Endothelial cell of umbilical vein (primary cell): ENCODE measurements around the gene PLPPR5. TPM values are rescaled to one million over a fixed set of nuclear protein-coding genes. Genes with fewer than 3 reads are reported as not detected.

Experiments
- BruUV-seq: library from RNA; stranded (reverse); fragments of 400-500 nt; replicated peaks from 2 replicates; lab custom pipeline; 2021; lab: Mats Ljungman, UMichigan
- CTCF ChIA-PET: fragments of 300-600, 350-600 bp; sonication (Branson Sonifier 250); formaldehyde crosslinking; loops from one replicate; lab custom pipeline; 2021; ENCODE audit warnings: antibody characterized with exemption, inconsistent platforms; lab: Charles Lee
- POLR2A ChIA-PET: fragments of 300-600, 350-600 bp; sonication (Branson Sonifier 250); formaldehyde crosslinking; loops from one replicate; lab custom pipeline; 2021; ENCODE audit warnings: antibody characterized with exemption, inconsistent platforms; lab: Charles Lee
- DNase-seq: peaks from one replicate; pipeline ENCODE4 v3.0.0-alpha.2; 2011; ENCODE audit warnings: low read depth, low spot score
- FAIRE-seq: peaks from 2 replicates; lab custom pipeline; 2011; peaks lifted over from hg19 to GRCh38; lab: Jason Lieb, UNC
- H2AFZ ChIP-seq: 2 replicates; pipeline ENCODE4 v1.6.0; 2012; ENCODE audit warnings: low read depth, low read length, control low read depth, inconsistent platforms
- H3K27ac ChIP-seq: 2 replicates; pipeline ENCODE4 v1.5.1; 2011; ENCODE audit warnings: low read depth, mild to moderate bottlenecking, control low read depth, low read length, moderate library complexity; ENCODE audit not compliant: insufficient read depth
- H3K27me3 ChIP-seq, 2 experiments: 2 replicates each; pipeline versions ENCODE4 v1.6.0 to v1.6.1; 2011; ENCODE audit warnings: low read length in 2 of 2, mixed read lengths in 1 of 2; ENCODE audit not compliant: control insufficient read depth in 2 of 2, insufficient read depth in 2 of 2
- H3K36me3 ChIP-seq, 2 experiments: 2 replicates in 1 of 2; 3 replicates in 1 of 2; pipeline ENCODE4 v1.5.1; 2011; ENCODE audit warnings: low read length in 2 of 2, mild to moderate bottlenecking in 1 of 2, moderate library complexity in 1 of 2; ENCODE audit not compliant: control insufficient read depth in 2 of 2, insufficient read depth in 2 of 2; ENCODE audit errors: extremely low read depth in 1 of 2
- H3K4me1 ChIP-seq: 3 replicates; pipeline ENCODE4 v1.5.1; 2011; ENCODE audit warnings: mild to moderate bottlenecking, low read length; ENCODE audit not compliant: control insufficient read depth, insufficient read depth; ENCODE audit errors: extremely low read depth
- H3K4me2 ChIP-seq: 2 replicates; pipeline ENCODE4 v1.6.1; 2011; ENCODE audit warnings: low read length, control low read depth, mixed read lengths; ENCODE audit not compliant: insufficient read depth
- H3K4me3 ChIP-seq, 3 experiments: fragments of 200-600 bp in 1 of 3; sonication (generic), shearing (Covaris generic) in 1 of 3; replicated peaks in 1 of 3; 2 replicates each; pipeline ENCODE4 v1.5.1; 2011 to 2016; ENCODE audit warnings: control low read depth in 3 of 3, low read length in 3 of 3, mild to moderate bottlenecking in 2 of 3, inconsistent platforms in 1 of 3, low read depth in 1 of 3, moderate library complexity in 1 of 3; ENCODE audit not compliant: insufficient read depth in 1 of 3
- H3K79me2 ChIP-seq: 2 replicates; pipeline ENCODE4 v1.6.0; 2012; ENCODE audit warnings: low read length, inconsistent platforms; ENCODE audit not compliant: control insufficient read depth, insufficient read depth
- H3K9ac ChIP-seq: replicated peaks from 2 replicates; pipeline ENCODE3; 2011; ENCODE audit warnings: low read length, control low read depth; ENCODE audit not compliant: insufficient read depth; ENCODE audit errors: extremely low read depth
- H3K9me1 ChIP-seq: replicated peaks from 3 replicates; pipeline ENCODE4 v1.6.0; 2011; ENCODE audit warnings: mild to moderate bottlenecking, low read length; ENCODE audit not compliant: control insufficient read depth, insufficient read depth; ENCODE audit errors: extremely low read depth
- H3K9me3 ChIP-seq: replicated peaks from 2 replicates; pipeline ENCODE4 v1.5.1; 2012; ENCODE audit warnings: low read length, inconsistent platforms; ENCODE audit not compliant: control insufficient read depth, insufficient read depth
- H4K20me1 ChIP-seq: replicated peaks from 2 replicates; pipeline ENCODE3; 2011; ENCODE audit warnings: mild to moderate bottlenecking, low read length; ENCODE audit not compliant: control insufficient read depth, insufficient read depth; ENCODE audit errors: extremely low read depth
- EZH2 ChIP-seq: IDR thresholded peaks from 2 replicates; pipeline ENCODE4 v1.6.1; 2012; ENCODE audit warnings: borderline replicate concordance, low read depth, mild to moderate bottlenecking, moderate library complexity, low read length, inconsistent platforms; ENCODE audit not compliant: severe bottlenecking
- FOS ChIP-seq: IDR thresholded peaks from 2 replicates; pipeline ENCODE4 v1.6.1; 2011; ENCODE audit warnings: mild to moderate bottlenecking, low read length, moderate library complexity, borderline replicate concordance; ENCODE audit not compliant: insufficient read depth
- GATA2 ChIP-seq: IDR thresholded peaks from 2 replicates; pipeline ENCODE4 v1.7.0; 2011; ENCODE audit warnings: low read depth, mild to moderate bottlenecking, moderate library complexity, mixed read lengths, low read length; ENCODE audit not compliant: insufficient read length, insufficient read depth
- JUN ChIP-seq: IDR thresholded peaks from 2 replicates; pipeline ENCODE4 v1.6.1; 2011; ENCODE audit warnings: borderline replicate concordance, low read depth; ENCODE audit not compliant: insufficient read length, insufficient read depth
- MYC ChIP-seq: IDR thresholded peaks from one replicate; pipeline ENCODE4 v1.6.1; 2011; ENCODE audit warnings: mild to moderate bottlenecking, low read depth, low read length
- POLR2A ChIP-seq: IDR thresholded peaks from 2 replicates; pipeline ENCODE4 v1.6.1; 2012; ENCODE audit warnings: low read depth, mild to moderate bottlenecking, control low read depth, low read length
- POLR2AphosphoS5 ChIP-seq: IDR thresholded peaks from 2 replicates; pipeline ENCODE4 v1.6.1; 2012; ENCODE audit warnings: low read depth, mild to moderate bottlenecking, control low read depth, low read length, moderate library complexity; ENCODE audit not compliant: insufficient read depth
- dilution Hi-C: fragments of 300-500 bp; cut with MboI; formaldehyde crosslinking; loops from one replicate; pipeline ENCODE4 v1.15.0; 2019; ENCODE audit warnings: low sequenced_read_pairs; ENCODE audit not compliant: extremely low pct_ligation_motif_present
- intact Hi-C: fragments of 100-400 bp; cut with micrococcal nuclease; formaldehyde crosslinking; loops from one replicate; pipeline ENCODE4 v1.10.0; 2022
- polyA plus RNA-seq, 4 experiments: library from polyadenylated mRNA; depleted of rRNA in 3 of 4; stranded (reverse) in 3 of 4; unstranded in 1 of 4; fragments of >200 nt; gene quantifications; 2 replicates each; pipeline versions ENCODE4 v1.2.1 to v1.2.3, GENCODE V29; 2011 to 2012; ENCODE audit warnings: missing spikeins in 1 of 4
- total RNA-seq: library from RNA; stranded (reverse); gene quantifications from 2 replicates; pipeline ENCODE4 v1.2.3, GENCODE V29; 2021
- TF ChIP-seq, protein P1 (sequence below), 2 donors: IDR thresholded peaks; 1 replicate in 1 of 2; 2 replicates in 1 of 2; pipeline ENCODE4 v1.5.1; 2011; ENCODE audit warnings: low read length in 2 of 2, mild to moderate bottlenecking in 2 of 2, moderate library complexity in 2 of 2, control low read depth in 1 of 2, inconsistent platforms in 1 of 2, low read depth in 1 of 2; ENCODE audit not compliant: insufficient read depth in 1 of 2; ENCODE audit errors: extremely low read depth in 1 of 2
- TF ChIP-seq, protein P2 (sequence below): IDR thresholded peaks from 2 replicates; pipeline ENCODE4 v1.6.1; 2011; ENCODE audit not compliant: insufficient read depth, insufficient read length

The PLPPR5 gene
- total and polyA plus RNA-seq, 2 donors (not counting 3 experiments of a cell fraction or from before 2014, with no cell fraction given), result not detected

DNA sequence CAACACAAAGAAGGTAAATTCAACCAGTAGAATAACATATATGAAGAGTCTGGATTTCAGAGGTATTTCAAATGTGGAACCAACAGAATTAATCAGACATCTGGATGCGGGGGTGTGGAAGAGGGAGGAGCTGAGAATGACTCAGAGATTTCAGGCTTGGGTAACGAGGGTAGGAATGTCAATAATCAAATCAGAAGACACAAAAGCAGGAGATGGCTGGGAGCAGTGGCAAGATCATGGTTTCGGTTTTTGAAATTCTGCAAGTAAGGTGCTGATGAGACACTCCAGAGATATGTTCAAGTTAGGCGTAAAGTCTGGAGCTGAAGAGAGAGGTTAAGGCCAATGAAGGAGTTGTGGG, 64.0 kb downstream of the PLPPR5 start:
- Histone ChIP-seq H3K79me2 (no peaks in the 10 kb centered on the region), H3K4me3 (no peak overlapping the region), H3K27ac (no peak overlapping the region), H3K4me1 (no peaks in the 10 kb centered on the region), H4K20me1 (no peaks in the 10 kb centered on the region), H3K9me3 (no peaks in the 10 kb centered on the region), H3K9me1 (no peaks in the 10 kb centered on the region), H3K27me3 (peaks cover 4 to 5% of the 10 kb centered on the region in 2 experiments), H3K36me3 (no peaks in the 10 kb centered on the region), H3K4me2 (no peak overlapping the region), H2AFZ (no peak overlapping the region), H3K9ac (no peak overlapping the region)
- CTCF ChIA-PET, result interaction anchor here (0.8 to 2.0 kb wide), 5 partner anchors 16 to 149 kb away, joined by 3 to 12 read pairs (median 4); no protein-coding TSS in a partner anchor
- intact Hi-C loops (no loop called here), dilution Hi-C loops (no loop called here)
- FAIRE-seq (no peak), DNase-seq (no peak)
- BruUV-seq, result no TSS peak
- POLR2A ChIA-PET, result no interaction called here
- TF ChIP-seq, protein P1, sequence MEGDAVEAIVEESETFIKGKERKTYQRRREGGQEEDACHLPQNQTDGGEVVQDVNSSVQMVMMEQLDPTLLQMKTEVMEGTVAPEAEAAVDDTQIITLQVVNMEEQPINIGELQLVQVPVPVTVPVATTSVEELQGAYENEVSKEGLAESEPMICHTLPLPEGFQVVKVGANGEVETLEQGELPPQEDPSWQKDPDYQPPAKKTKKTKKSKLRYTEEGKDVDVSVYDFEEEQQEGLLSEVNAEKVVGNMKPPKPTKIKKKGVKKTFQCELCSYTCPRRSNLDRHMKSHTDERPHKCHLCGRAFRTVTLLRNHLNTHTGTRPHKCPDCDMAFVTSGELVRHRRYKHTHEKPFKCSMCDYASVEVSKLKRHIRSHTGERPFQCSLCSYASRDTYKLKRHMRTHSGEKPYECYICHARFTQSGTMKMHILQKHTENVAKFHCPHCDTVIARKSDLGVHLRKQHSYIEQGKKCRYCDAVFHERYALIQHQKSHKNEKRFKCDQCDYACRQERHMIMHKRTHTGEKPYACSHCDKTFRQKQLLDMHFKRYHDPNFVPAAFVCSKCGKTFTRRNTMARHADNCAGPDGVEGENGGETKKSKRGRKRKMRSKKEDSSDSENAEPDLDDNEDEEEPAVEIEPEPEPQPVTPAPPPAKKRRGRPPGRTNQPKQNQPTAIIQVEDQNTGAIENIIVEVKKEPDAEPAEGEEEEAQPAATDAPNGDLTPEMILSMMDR (IDR thresholded peaks at IDR 0.05; ENCODE audit: extremely low read depth in 1 of 2, insufficient read depth in 1 of 2, low read depth in 1 of 2, low read length in 2 of 2), result no peak
- no peak for TF ChIP-seq EZH2
- TF ChIP-seq GATA2, result no peak
- TF ChIP-seq FOS, result no peak
- no peak for TF ChIP-seq JUN
- TF ChIP-seq POLR2AphosphoS5, result no peak
- no peak for TF ChIP-seq POLR2A
- TF ChIP-seq MYC, result no peak
- TF ChIP-seq, protein P2, sequence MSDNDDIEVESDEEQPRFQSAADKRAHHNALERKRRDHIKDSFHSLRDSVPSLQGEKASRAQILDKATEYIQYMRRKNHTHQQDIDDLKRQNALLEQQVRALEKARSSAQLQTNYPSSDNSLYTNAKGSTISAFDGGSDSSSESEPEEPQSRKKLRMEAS, result no peak
